Neural crest cell (in vitro differentiated cells): ENCODE measurements around the gene KRT81. TPM values are rescaled to one million over a fixed set of nuclear protein-coding genes. Genes with fewer than 3 reads are reported as not detected.

ENCODE experiments used
- DNase-seq: peaks from one replicate; pipeline ENCODE4 v3.0.0; 2021; ENCODE audit warnings: low read depth, mixed read lengths, low spot score
- H3K27ac Mint-ChIP-seq: one replicate; pipeline ENCODE4 v1.8.0; 2021; ENCODE audit warnings: mild to moderate bottlenecking, mixed read lengths; ENCODE audit not compliant: unreplicated experiment
- H3K27me3 Mint-ChIP-seq: 2 replicates; pipeline ENCODE4 v1.8.0; 2021; ENCODE audit warnings: low read depth, mild to moderate bottlenecking, mixed read lengths
- H3K36me3 Mint-ChIP-seq: 2 replicates; pipeline ENCODE4 v1.8.0; 2021; ENCODE audit warnings: low read depth, mild to moderate bottlenecking, mixed read lengths
- H3K4me1 Mint-ChIP-seq: 2 replicates; pipeline ENCODE4 v1.8.0; 2021; ENCODE audit warnings: mixed read lengths
- H3K4me3 Mint-ChIP-seq: one replicate; pipeline ENCODE4 v1.8.0; 2021; ENCODE audit warnings: mild to moderate bottlenecking, mixed read lengths
- H3K9me3 Mint-ChIP-seq: 2 replicates; pipeline ENCODE4 v1.8.0; 2021; ENCODE audit warnings: mixed read lengths
- total RNA-seq: library from RNA; stranded (reverse); gene quantifications from 2 replicates; pipeline ENCODE4 v1.2.1, GENCODE V29; 2021
- TF ChIP-seq, protein P1 (sequence below): fragments of 200-600 bp; sonication (generic); conservative IDR thresholded peaks from 2 replicates; pipeline ENCODE4 v1.5.0; 2021; ENCODE audit warnings: antibody characterized with exemption, mild to moderate bottlenecking

The KRT81 gene
- total RNA-seq, 1 donor from 2014 or later = not detected

DNA sequence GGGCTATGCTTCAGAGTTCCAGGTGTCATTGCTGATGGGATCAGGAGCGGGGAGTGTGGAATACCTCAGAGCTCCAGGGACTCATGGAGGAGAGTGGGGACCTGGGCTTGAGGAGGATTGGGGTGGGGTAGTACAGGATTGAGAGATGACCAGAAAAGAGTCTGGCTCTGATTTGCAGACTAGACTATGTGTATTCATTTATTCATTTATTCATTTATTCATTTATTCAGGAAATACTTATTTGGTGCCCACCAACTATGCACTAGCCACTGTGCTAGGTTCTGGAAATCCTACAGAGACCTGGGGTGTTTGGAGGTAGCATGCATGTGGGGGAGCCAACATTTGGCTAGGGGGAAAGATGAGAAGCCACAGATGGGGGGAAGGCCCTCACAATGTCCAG lies 30.7 kb upstream of the KRT81 start:
- TF ChIP-seq, protein P1, sequence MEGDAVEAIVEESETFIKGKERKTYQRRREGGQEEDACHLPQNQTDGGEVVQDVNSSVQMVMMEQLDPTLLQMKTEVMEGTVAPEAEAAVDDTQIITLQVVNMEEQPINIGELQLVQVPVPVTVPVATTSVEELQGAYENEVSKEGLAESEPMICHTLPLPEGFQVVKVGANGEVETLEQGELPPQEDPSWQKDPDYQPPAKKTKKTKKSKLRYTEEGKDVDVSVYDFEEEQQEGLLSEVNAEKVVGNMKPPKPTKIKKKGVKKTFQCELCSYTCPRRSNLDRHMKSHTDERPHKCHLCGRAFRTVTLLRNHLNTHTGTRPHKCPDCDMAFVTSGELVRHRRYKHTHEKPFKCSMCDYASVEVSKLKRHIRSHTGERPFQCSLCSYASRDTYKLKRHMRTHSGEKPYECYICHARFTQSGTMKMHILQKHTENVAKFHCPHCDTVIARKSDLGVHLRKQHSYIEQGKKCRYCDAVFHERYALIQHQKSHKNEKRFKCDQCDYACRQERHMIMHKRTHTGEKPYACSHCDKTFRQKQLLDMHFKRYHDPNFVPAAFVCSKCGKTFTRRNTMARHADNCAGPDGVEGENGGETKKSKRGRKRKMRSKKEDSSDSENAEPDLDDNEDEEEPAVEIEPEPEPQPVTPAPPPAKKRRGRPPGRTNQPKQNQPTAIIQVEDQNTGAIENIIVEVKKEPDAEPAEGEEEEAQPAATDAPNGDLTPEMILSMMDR = no peak
- no peaks in the 10 kb centered on the region for H3K9me3 Mint-ChIP-seq
- H3K4me3 Mint-ChIP-seq = no peak overlapping the region
- H3K27ac Mint-ChIP-seq = no peak overlapping the region
- peaks cover 45% of the 10 kb centered on the region for H3K27me3 Mint-ChIP-seq
- H3K36me3 Mint-ChIP-seq = no peaks in the 10 kb centered on the region
- no peaks in the 10 kb centered on the region for H3K4me1 Mint-ChIP-seq
- no peak for DNase-seq

DNA sequence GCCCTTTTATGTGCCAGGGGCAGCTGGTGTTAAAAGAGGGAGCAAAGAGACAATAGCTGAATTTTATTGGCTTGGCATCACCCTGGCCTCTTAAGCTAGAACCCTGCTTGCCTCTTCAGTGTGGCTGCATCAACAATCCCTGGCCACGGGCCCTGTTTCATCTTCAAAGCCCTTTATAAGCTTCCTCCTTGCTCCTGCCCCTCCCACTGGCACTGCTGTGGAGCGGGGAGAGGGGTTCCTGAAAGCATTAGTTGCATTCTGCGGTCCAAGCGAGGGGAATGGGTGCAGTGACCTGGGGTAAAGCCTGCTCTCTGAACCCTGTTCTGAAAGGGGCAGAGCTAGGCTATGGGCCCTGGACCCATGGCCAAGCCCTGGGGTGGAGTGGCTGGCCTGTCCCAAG lies 30.1 kb upstream of the KRT81 start:
- no peaks in the 10 kb centered on the region for H3K4me1 Mint-ChIP-seq
- peaks cover 45% of the 10 kb centered on the region for H3K27me3 Mint-ChIP-seq
- H3K4me3 Mint-ChIP-seq = no peak overlapping the region
- no peak overlapping the region for H3K27ac Mint-ChIP-seq
- TF ChIP-seq, protein P1 = no peak
- DNase-seq = no peak
- no peaks in the 10 kb centered on the region for H3K9me3 Mint-ChIP-seq
- H3K36me3 Mint-ChIP-seq = no peaks in the 10 kb centered on the region

DNA sequence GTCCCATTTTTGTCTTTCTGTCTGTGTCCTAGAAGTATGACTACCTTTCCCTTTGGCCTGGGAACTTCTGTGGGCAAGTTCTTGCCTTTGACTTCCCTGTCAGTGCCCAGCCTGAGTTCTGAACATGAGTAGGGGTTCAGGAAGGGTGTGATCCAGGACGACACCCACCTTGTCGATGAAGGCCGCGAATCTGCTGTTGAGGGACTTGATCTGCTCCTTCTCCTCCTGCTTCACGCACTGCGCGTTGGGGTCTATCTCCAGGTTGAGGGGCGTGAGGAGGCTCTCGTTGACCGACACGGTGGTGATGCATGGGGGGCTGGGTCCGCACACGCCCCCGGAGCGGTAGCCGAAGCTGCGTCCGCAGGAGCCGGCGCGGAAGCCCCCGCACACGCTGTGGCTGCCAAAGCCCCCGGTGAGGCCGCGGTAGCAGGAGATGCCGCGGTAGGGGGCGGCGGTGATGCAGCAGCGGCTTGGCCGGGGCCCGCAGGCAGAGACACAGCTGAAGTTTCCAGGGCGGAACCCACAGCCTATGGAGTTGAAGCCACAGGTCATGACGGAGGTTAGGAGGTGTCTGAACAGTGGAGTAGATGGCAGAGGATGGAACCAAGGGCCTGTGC lies 29.6 kb upstream of the KRT81 start, which contains the start of gene KRT83:
Gene KRT83 (minus strand): TSS at position 615 of the 617 bp plus-strand sequence. CDS start 63 bp downstream, at position 552.
- no peaks in the 10 kb centered on the region for H3K9me3 Mint-ChIP-seq
- TF ChIP-seq, protein P1 = no peak
- H3K27ac Mint-ChIP-seq = no peak within 1 kb of the TSS
- H3K36me3 Mint-ChIP-seq = no peaks in the 10 kb centered on the region
- H3K4me1 Mint-ChIP-seq = no peaks in the 10 kb centered on the region
- H3K27me3 Mint-ChIP-seq = peaks cover 45% of the 10 kb centered on the region
- no peak for DNase-seq
- no peak within 1 kb of the TSS for H3K4me3 Mint-ChIP-seq

DNA sequence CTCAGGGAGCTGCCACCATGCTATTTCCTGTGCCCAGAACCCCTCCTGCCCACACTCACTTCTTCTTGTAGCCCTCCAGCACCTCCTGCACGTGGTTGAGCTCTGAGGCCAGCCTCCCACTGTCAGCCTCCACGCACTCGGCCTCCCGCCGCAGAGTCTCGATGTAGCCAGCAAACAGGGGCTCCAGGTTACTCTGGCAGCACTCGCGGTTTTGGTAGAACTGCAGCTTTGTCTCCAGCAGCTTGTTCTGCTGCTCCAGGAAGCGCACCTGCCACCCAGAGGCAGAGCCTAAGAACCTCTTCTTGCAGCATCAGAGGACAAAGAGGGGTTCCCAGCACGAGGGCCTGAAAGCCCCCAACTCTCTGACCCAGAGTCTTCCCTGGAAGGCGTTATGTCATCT lies 27.8 kb upstream of the KRT81 start:
- Mint-ChIP-seq H3K27me3 (peaks cover 37% of the 10 kb centered on the region), H3K4me1 (no peaks in the 10 kb centered on the region), H3K9me3 (no peaks in the 10 kb centered on the region), H3K36me3 (no peaks in the 10 kb centered on the region), H3K27ac (no peak overlapping the region), H3K4me3 (no peak overlapping the region)
- TF ChIP-seq, protein P1 = no peak
- DNase-seq = no peak

DNA sequence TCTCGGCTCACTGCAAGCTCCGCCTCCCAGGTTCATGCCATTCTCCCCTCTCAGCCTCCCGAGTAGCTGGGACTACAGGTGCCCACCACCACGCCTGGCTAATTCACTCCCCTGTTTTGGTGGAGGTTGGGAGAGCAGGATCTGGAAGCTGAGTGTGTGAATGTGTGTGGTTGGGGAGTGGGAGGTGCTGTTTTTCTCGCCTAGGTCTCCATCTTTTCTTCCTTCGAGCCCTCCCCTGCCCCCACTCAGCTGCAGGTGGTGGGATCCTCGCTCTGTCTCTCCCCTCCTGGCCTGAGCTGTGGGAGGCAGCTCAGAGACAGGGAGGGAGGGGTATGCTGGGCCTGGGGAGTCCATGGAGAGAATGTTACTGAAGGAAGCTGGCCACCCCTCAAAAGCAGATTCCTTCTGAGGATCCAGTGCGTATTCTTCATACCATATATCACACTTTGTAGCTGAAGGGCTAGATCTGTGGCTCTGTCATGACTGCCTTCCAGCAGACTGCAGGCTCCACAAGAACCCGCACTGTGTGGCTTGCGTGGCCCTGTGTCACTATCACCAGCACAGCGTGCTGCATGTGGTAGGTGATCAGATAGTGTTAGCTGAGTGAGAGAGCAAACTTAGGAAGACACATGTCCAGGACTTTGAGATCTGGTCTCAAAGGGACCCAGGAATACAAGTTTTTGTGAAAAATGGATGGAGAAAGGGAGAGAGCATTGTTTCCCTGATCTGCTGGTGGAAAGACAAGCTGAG lies 27.1 kb upstream of the KRT81 start:
- TF ChIP-seq, protein P1 = no peak
- H3K27ac Mint-ChIP-seq = no peak overlapping the region
- H3K4me1 Mint-ChIP-seq = no peaks in the 10 kb centered on the region
- DNase-seq = no peak
- no peak overlapping the region for H3K4me3 Mint-ChIP-seq
- H3K27me3 Mint-ChIP-seq = peaks cover 42% of the 10 kb centered on the region
- H3K9me3 Mint-ChIP-seq = no peaks in the 10 kb centered on the region
- H3K36me3 Mint-ChIP-seq = no peaks in the 10 kb centered on the region
